Fibroblast of the aortic adventitia (primary cell): Measurements from ENCODE around the gene TNRC18. TPM values are rescaled to one million over a fixed set of nuclear protein-coding genes. Genes with fewer than 3 reads are reported as not detected.

ENCODE experiments used
- DNase-seq: peaks from one replicate; pipeline ENCODE4 v3.0.0-alpha.2; 2010; ENCODE audit warnings: low read depth
- H3K4me3 ChIP-seq: 2 replicates; pipeline ENCODE4 v1.5.1; 2011; ENCODE audit warnings: low read depth, mild to moderate bottlenecking, control low read depth, low read length, moderate library complexity
- total RNA-seq: library from RNA; depleted of rRNA; stranded (reverse); fragments of >200 nt; gene quantifications from 2 replicates; pipeline ENCODE4 v1.2.3, GENCODE V29; 2012; ENCODE audit warnings: low replicate concordance
- TF ChIP-seq, protein P1 (sequence below): IDR thresholded peaks from 2 replicates; pipeline ENCODE4 v1.5.1; 2011; ENCODE audit warnings: mild to moderate bottlenecking, low read length, control low read depth, inconsistent platforms; ENCODE audit not compliant: insufficient read depth

TNRC18 gene
- total RNA-seq, 1 donor, result 57.8 TPM

- TF ChIP-seq, protein P1, sequence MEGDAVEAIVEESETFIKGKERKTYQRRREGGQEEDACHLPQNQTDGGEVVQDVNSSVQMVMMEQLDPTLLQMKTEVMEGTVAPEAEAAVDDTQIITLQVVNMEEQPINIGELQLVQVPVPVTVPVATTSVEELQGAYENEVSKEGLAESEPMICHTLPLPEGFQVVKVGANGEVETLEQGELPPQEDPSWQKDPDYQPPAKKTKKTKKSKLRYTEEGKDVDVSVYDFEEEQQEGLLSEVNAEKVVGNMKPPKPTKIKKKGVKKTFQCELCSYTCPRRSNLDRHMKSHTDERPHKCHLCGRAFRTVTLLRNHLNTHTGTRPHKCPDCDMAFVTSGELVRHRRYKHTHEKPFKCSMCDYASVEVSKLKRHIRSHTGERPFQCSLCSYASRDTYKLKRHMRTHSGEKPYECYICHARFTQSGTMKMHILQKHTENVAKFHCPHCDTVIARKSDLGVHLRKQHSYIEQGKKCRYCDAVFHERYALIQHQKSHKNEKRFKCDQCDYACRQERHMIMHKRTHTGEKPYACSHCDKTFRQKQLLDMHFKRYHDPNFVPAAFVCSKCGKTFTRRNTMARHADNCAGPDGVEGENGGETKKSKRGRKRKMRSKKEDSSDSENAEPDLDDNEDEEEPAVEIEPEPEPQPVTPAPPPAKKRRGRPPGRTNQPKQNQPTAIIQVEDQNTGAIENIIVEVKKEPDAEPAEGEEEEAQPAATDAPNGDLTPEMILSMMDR, result no peak
- DNase-seq, result no peak
- no peak overlapping the region for H3K4me3 ChIP-seq
These were observed 44.0 kb upstream of the TNRC18 start for GRCh38 chr7:5467645-5468044.

GRCh38 chr7:5466551-5466950 lies 42.9 kb upstream of the TNRC18 start:
- TF ChIP-seq, protein P1, result no peak
- H3K4me3 ChIP-seq, result no peak overlapping the region
- DNase-seq, result no peak

DNA sequence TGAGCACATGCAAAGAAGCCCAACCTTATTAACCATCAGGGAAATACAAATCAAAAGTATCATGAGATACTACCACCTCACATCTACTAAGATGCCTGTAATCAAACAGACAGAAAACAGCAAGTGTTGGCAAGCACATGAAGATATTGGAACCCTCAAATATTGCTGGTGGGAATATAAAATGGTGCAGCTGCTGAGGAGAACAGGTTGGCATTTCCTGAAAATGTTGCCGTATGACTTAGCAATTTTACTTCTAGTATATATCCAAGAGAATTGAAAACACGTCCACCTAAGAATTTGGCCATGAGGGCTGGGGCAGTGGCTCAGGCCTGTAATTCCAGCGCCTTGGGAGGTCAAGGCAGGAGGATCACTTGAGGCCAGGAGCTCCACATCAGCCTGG lies 39.4 kb upstream of the TNRC18 start:
- TF ChIP-seq, protein P1, result no peak
- H3K4me3 ChIP-seq, result no peak overlapping the region
- DNase-seq, result no peak

DNA sequence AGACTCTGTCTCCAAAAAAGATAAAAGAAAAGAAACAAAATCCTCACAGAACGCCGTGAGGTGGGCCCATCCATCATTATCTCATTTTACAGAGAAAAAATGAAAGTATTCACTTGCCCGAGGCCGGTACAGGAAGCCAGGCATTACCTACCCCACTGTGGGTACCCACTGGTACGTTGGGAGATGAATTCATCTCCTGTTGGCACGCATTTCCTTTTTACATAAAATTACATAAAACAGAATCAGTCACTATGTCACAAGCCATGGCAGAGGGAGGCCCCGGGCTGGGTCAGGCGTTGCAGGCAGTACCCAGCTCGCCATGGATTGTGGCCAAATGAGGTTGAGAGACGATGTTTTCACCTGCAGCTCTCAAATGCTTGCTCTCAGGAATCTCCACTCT lies 38.6 kb upstream of the TNRC18 start:
- TF ChIP-seq, protein P1, result no peak
- no peak for DNase-seq
- no peak overlapping the region for H3K4me3 ChIP-seq

DNA sequence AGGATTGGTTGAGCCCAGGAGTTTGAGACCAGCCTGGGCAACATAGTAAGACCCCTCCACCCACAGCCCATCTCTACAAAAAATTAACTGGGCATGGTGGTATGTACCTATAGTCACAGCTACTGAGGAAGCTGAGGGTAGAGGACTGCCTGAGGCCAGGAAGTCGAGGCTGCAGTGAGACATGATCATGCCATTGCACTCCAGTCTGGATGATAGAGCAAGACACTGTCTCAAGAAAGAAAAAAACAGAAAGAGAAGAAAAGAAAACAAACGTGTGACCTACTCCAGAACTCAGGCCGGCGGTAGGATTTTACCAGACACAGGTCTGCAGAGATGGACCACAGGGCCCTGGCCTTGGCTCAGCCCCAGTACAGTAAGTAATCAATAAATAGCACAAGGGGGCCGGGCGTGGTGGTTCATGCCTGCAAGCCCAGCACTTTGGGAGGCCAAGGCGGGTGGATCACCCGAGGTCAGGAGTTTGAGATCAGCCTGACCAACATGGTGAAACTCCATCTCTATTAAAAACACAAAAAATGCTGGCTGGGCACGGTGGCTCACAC lies 35.4 kb upstream of the TNRC18 start:
- H3K4me3 ChIP-seq, result no peak overlapping the region
- DNase-seq, result no peak
- TF ChIP-seq, protein P1, result no peak

DNA sequence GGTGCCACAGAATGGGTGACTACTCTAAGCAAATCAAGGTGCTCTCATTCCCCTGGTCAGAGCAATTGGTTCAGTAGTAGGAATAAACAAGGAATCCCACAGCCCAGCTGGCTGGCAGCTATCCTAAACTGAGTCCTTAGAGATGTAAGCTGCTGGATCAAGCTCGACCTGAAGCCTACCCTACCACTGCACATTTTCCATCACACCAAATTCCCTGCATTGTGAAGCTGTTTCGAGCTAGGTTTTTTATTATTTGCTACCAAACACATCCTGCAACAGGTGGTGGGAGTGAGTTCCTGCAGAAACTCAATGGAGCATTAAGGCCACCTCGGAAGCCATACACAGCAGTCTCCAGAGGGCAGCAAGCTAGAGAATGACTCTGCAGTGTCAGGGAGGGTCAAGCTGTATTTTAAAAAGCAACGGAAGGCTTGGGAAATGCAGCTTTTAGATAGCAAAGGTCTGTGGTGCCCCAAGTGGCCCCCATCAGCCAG lies 33.7 kb upstream of the TNRC18 start:
- no peak for DNase-seq
- no peak overlapping the region for H3K4me3 ChIP-seq
- TF ChIP-seq, protein P1, result no peak

GRCh38 chr7:5456409-5456808 lies 32.8 kb upstream of the TNRC18 start:
- TF ChIP-seq, protein P1, result no peak
- DNase-seq, result no peak
- H3K4me3 ChIP-seq, result no peak overlapping the region
